GM21423 (cell line): ENCODE measurements around the gene RNF144A.
"Not testable (repeated sequence)": the region's sequence is repeated elsewhere in the genome, so short reads cannot be mapped to it uniquely, and the experiment has no call there.

Experiments
- ATAC-seq: cut with Tn5 transposase; IDR thresholded peaks from one replicate; pipeline ENCODE4 v1.9.1; 2021; ENCODE audit warnings: mild to moderate bottlenecking, moderate library complexity; ENCODE audit not compliant: unreplicated experiment

Gene RNF144A

GRCh38 chr2:6995391-6996097 is 78.3 kb downstream of the RNF144A start:
- no peak for ATAC-seq

- ATAC-seq, result peak; percentile 92
Observed at GRCh38 chr2:6999211-6999877, 82.1 kb downstream of the RNF144A start.

GRCh38 chr2:7001395-7001794 is 84.2 kb downstream of the RNF144A start:
- ATAC-seq, result not testable (repeated sequence)

- no peak for ATAC-seq
Observed at GRCh38 chr2:7003895-7004294, 86.7 kb downstream of the RNF144A start.

- ATAC-seq, result no peak
Observed at GRCh38 chr2:7004636-7005035, 87.4 kb downstream of the RNF144A start.

GRCh38 chr2:7007488-7007845 is 90.3 kb downstream of the RNF144A start:
- peak; percentile 43 for ATAC-seq

- peak; percentile 66 for ATAC-seq
Observed at GRCh38 chr2:7007846-7008741, 90.9 kb downstream of the RNF144A start.

- no peak for ATAC-seq
Observed at GRCh38 chr2:7009207-7009911, 92.1 kb downstream of the RNF144A start.

- ATAC-seq, result no peak
Observed at GRCh38 chr2:7010391-7011054, 93.3 kb downstream of the RNF144A start.

GRCh38 chr2:7011356-7012083 is 94.3 kb downstream of the RNF144A start:
- ATAC-seq, result no peak

- no peak for ATAC-seq
Observed at GRCh38 chr2:7012141-7012764, 95.0 kb downstream of the RNF144A start.

- ATAC-seq, result no peak
Observed at GRCh38 chr2:7013471-7014160, 96.4 kb downstream of the RNF144A start.

GRCh38 chr2:7014174-7014640 is 97.0 kb downstream of the RNF144A start:
- ATAC-seq, result peak; percentile 56

- no peak for ATAC-seq
Observed at GRCh38 chr2:7015007-7015950, 98.1 kb downstream of the RNF144A start.

GRCh38 chr2:7016148-7016547 is 98.9 kb downstream of the RNF144A start:
- no peak for ATAC-seq

- no peak for ATAC-seq
Observed at GRCh38 chr2:7016601-7017211, 99.5 kb downstream of the RNF144A start.

GRCh38 chr2:7017671-7018281 is 100.6 kb downstream of the RNF144A start:
- ATAC-seq, result no peak
